Measurements from ENCODE around the gene MED22. TPM values are rescaled to one million over a fixed set of nuclear protein-coding genes. Genes with fewer than 3 reads are reported as not detected.
A peak's percentile ranks its signal among the peaks of the same experiment; 100 is the strongest.
"Not testable (repeated sequence)": the region's sequence is repeated elsewhere in the genome, so short reads cannot be mapped to it uniquely, and the experiment has no call there.

MED22 gene
- 10 to 100 TPM in 1 of 3 donors, 1 to 10 TPM in 2; 5.2 to 27.4 (median 7.0) TPM for polyA plus RNA-seq

- Mint-ChIP-seq H3K9me3 (no peaks in the 10 kb centered on the region), H3K4me3 (peak within 1 kb of the TSS; percentile 95 to 100 (median 98)), H3K27ac (peak within 1 kb of the TSS; percentile 90 to 99 (median 96)), H3K36me3 (peaks cover 8 to 38% (median 14%) of the 10 kb centered on the region in 3 donors), H3K27me3 (ENCODE audit: low read depth in 3 of 3) (peaks cover 2 to 6% (median 5%) of the 10 kb centered on the region in 3 donors), H3K4me1 (peaks cover 40 to 42% of the 10 kb centered on the region in 2 donors)
- DNase-seq: peak; percentile 90 to 92 (median 91)
These were observed at the start of gene MED22, which contains the start of gene RPL7A for GRCh38 chr9:133347985-133348717. Gene MED22 (minus strand): TSS chr9:133348131. CDS start chr9:133346662, 1,469 bp downstream. Gene RPL7A (plus strand): TSS chr9:133348218. CDS start chr9:133348244, 26 bp downstream.

- Mint-ChIP-seq H3K4me3 (no peak overlapping the region), H3K9me3 (no peaks in the 10 kb centered on the region), H3K36me3 (no peaks in the 10 kb centered on the region), H3K4me1 (peaks cover 0 to 1% of the 10 kb centered on the region in 2 donors), H3K27me3 (ENCODE audit: low read depth in 3 of 3) (peaks cover 0 to 3% (median 0%) of the 10 kb centered on the region in 3 donors), H3K27ac (no peak overlapping the region)
- DNase-seq: no peak
These were observed 49.4 kb upstream of the MED22 start for GRCh38 chr9:133397370-133397769.

GRCh38 chr9:133396952-133397351 is 49.0 kb upstream of the MED22 start:
- peaks cover 0 to 1% of the 10 kb centered on the region in 2 donors for H3K4me1 Mint-ChIP-seq
- DNase-seq: no peak
- no peaks in the 10 kb centered on the region for H3K9me3 Mint-ChIP-seq
- H3K4me3 Mint-ChIP-seq: no peak overlapping the region
- no peak overlapping the region for H3K27ac Mint-ChIP-seq
- no peaks in the 10 kb centered on the region for H3K36me3 Mint-ChIP-seq
- peaks cover 0 to 3% (median 0%) of the 10 kb centered on the region in 3 donors for H3K27me3 Mint-ChIP-seq (ENCODE audit: low read depth in 3 of 3)

- no peak for DNase-seq
- Mint-ChIP-seq H3K27me3 (ENCODE audit: low read depth in 3 of 3) (peaks cover 1 to 3% (median 3%) of the 10 kb centered on the region in 3 donors), H3K4me3 (no peak overlapping the region), H3K27ac (no peak overlapping the region), H3K4me1 (peaks cover 0 to 1% of the 10 kb centered on the region in 2 donors), H3K9me3 (no peaks in the 10 kb centered on the region), H3K36me3 (no peaks in the 10 kb centered on the region)
These were observed 46.8 kb upstream of the MED22 start for GRCh38 chr9:133394687-133395271.

DNA sequence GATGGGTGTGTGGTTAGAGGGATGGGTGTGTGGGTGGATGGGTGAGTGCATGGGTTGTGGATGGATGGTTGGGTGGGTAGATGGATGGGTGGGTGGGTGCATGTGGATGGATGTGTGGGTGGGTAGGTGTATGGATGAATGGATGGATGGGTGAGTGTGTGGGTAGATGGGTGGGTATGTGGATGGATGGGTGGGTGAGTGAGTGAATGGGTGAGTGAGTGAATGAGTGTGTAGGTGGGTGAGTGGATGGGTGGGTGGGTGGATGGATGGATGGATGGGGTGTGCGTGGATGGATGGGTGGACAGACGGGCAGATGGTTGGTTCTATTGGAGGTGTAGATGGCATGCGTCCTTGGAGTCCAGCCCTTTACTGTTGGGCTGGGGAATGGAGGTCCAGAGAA is 45.5 kb upstream of the MED22 start:
- H3K36me3 Mint-ChIP-seq: no peaks in the 10 kb centered on the region
- no peaks in the 10 kb centered on the region for H3K9me3 Mint-ChIP-seq

DNA sequence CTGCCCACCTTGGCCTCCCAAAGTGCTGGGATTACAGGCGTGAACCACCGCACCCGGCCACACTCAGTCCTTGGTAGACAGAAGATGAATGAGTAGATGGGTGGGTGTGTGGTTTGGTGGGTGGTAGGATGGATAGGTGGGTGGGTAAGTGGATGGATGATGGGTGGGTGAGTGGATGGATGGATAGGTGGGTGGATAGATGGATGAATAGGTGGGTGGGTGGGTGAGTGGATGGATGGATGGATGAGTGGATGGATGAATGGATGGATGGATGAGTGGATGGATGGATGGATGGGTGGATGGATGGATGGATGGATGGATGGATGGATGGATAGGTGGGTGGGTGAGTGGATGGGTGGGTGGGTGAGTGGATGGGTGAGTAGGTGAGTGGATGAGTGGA is 44.4 kb upstream of the MED22 start:
- H3K4me3 Mint-ChIP-seq; DNase-seq; H3K27ac Mint-ChIP-seq; H3K36me3 Mint-ChIP-seq; H3K27me3 Mint-ChIP-seq (ENCODE audit: low read depth in 3 of 3); H3K9me3 Mint-ChIP-seq; H3K4me1 Mint-ChIP-seq: not testable (repeated sequence)

More for the DNA sequence above, 45.5 kb upstream of the MED22 start:
- Mint-ChIP-seq H3K27ac (no peak overlapping the region), H3K4me1 (peaks cover 0 to 1% of the 10 kb centered on the region in 2 donors), H3K4me3 (no peak overlapping the region), H3K27me3 (ENCODE audit: low read depth in 3 of 3) (peaks cover 4 to 5% (median 5%) of the 10 kb centered on the region in 3 donors)
- DNase-seq: no peak

DNA sequence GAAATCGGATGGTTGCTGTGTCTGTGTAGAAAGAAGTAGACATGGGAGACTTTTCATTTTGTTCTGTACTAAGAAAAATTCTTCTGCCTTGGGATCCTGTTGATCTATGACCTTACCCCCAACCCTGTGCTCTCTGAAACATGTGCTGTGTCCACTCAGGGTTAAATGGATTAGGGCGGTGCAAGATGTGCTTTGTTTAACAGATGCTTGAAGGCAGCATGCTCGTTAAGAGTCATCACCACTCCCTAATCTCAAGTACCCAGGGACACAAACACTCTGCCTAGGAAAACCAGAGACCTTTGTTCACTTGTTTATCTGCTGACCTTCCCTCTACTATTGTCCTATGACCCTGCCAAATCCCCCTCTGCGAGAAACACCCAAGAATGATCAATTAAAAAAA is 43.5 kb upstream of the MED22 start:
- H3K27ac Mint-ChIP-seq; H3K36me3 Mint-ChIP-seq; H3K4me1 Mint-ChIP-seq; H3K4me3 Mint-ChIP-seq; H3K27me3 Mint-ChIP-seq (ENCODE audit: low read depth in 3 of 3); DNase-seq; H3K9me3 Mint-ChIP-seq: not testable (repeated sequence)

DNA sequence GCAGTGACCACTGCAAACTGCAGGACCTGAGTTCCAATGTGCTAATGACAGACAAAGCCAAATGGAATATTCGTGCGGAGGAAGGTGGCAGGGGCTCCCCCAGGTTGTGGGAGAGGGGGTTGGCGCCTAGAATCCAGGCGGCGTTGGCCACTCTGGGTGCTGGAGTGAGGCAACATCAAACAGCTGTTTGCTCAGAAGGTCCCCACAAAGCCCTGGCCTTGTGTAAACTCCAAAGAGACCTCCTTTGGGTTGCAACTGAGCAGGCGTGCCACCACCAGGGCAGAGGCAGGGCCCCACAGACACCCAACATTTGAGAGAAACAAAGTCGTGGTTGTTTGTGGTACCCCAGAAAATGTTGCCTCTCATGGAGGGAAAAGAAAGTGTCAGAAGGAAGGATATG is 42.8 kb upstream of the MED22 start:
- no peaks in the 10 kb centered on the region for H3K9me3 Mint-ChIP-seq
- H3K36me3 Mint-ChIP-seq: no peaks in the 10 kb centered on the region
- no peaks in the 10 kb centered on the region for H3K4me1 Mint-ChIP-seq
- DNase-seq: no peak
- H3K27me3 Mint-ChIP-seq (ENCODE audit: low read depth in 3 of 3): peaks cover 1 to 5% (median 4%) of the 10 kb centered on the region in 3 donors
- H3K27ac Mint-ChIP-seq: no peak overlapping the region
- H3K4me3 Mint-ChIP-seq: no peak overlapping the region

GRCh38 chr9:133389562-133389961 is 41.6 kb upstream of the MED22 start:
- Mint-ChIP-seq H3K27ac (no peak overlapping the region), H3K4me1 (no peaks in the 10 kb centered on the region), H3K4me3 (no peak overlapping the region)

GRCh38 chr9:133389025-133389557 is 41.2 kb upstream of the MED22 start:
- Mint-ChIP-seq H3K9me3 (no peaks in the 10 kb centered on the region), H3K27me3 (ENCODE audit: low read depth in 3 of 3) (peaks cover 1 to 5% (median 4%) of the 10 kb centered on the region in 3 donors), H3K27ac (no peak overlapping the region), H3K4me3 (no peak overlapping the region), H3K4me1 (no peaks in the 10 kb centered on the region), H3K36me3 (no peaks in the 10 kb centered on the region)
- DNase-seq: no peak

More at GRCh38 chr9:133389562-133389961, 41.6 kb upstream of the MED22 start:
- no peaks in the 10 kb centered on the region for H3K36me3 Mint-ChIP-seq
- H3K9me3 Mint-ChIP-seq: no peaks in the 10 kb centered on the region
- H3K27me3 Mint-ChIP-seq (ENCODE audit: low read depth in 3 of 3): peaks cover 1 to 5% (median 4%) of the 10 kb centered on the region in 3 donors
- no peak for DNase-seq

GRCh38 chr9:133387680-133388079 is 39.7 kb upstream of the MED22 start:
- Mint-ChIP-seq H3K27ac (no peak overlapping the region), H3K4me3 (no peak overlapping the region), H3K9me3 (no peaks in the 10 kb centered on the region), H3K4me1 (no peaks in the 10 kb centered on the region), H3K36me3 (no peaks in the 10 kb centered on the region), H3K27me3 (ENCODE audit: low read depth in 3 of 3) (peaks cover 1 to 5% (median 4%) of the 10 kb centered on the region in 3 donors)
- no peak for DNase-seq

- no peak for DNase-seq
- Mint-ChIP-seq H3K27ac (no peak overlapping the region), H3K27me3 (ENCODE audit: low read depth in 3 of 3) (peaks cover 1 to 5% (median 4%) of the 10 kb centered on the region in 3 donors), H3K4me1 (no peaks in the 10 kb centered on the region), H3K4me3 (no peak overlapping the region), H3K36me3 (no peaks in the 10 kb centered on the region), H3K9me3 (no peaks in the 10 kb centered on the region)
These were observed 38.4 kb upstream of the MED22 start for GRCh38 chr9:133386338-133386737.

- H3K9me3 Mint-ChIP-seq: no peaks in the 10 kb centered on the region
- H3K27ac Mint-ChIP-seq: no peak overlapping the region
- no peaks in the 10 kb centered on the region for H3K36me3 Mint-ChIP-seq
- peaks cover 1 to 5% (median 4%) of the 10 kb centered on the region in 3 donors for H3K27me3 Mint-ChIP-seq (ENCODE audit: low read depth in 3 of 3)
- H3K4me3 Mint-ChIP-seq: no peak overlapping the region
- no peaks in the 10 kb centered on the region for H3K4me1 Mint-ChIP-seq
- no peak for DNase-seq
These were observed 37.5 kb upstream of the MED22 start for GRCh38 chr9:133385452-133385851.

DNA sequence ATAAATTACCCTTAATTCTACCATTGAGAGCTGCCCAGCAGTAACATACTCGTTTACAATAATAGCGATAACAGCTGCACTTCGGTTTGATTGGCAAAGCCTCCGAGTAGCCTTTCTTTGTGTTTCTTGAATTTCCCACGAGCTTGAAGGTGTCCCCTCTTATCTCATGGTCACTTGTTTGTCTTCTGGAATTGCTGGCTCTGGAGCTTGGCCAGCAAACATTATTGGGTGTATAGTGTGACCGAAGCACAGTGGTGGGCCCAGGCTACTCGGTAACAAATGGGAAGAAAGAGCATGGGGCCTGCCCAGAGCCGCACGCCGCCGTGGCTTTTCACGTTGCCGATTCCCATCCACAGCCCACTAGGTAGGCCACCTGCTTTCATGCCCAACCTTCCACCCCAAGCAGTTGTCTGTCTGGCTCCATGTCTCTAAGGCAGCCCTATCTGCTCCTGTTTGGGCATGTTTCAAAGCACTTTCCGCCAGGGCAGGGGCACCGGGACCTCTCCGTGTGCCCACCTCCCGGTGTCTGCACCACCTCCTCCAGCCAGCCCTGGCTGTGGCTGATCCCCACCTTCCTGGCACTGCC is 36.9 kb upstream of the MED22 start:
- no peaks in the 10 kb centered on the region for H3K36me3 Mint-ChIP-seq
- no peaks in the 10 kb centered on the region for H3K9me3 Mint-ChIP-seq
- H3K4me3 Mint-ChIP-seq: no peak overlapping the region
- no peak overlapping the region for H3K27ac Mint-ChIP-seq
- H3K27me3 Mint-ChIP-seq (ENCODE audit: low read depth in 3 of 3): peaks cover 1 to 3% (median 3%) of the 10 kb centered on the region in 3 donors
- H3K4me1 Mint-ChIP-seq: no peaks in the 10 kb centered on the region
- no peak for DNase-seq
